Measurements from ENCODE around the gene AIF1.

DNA sequence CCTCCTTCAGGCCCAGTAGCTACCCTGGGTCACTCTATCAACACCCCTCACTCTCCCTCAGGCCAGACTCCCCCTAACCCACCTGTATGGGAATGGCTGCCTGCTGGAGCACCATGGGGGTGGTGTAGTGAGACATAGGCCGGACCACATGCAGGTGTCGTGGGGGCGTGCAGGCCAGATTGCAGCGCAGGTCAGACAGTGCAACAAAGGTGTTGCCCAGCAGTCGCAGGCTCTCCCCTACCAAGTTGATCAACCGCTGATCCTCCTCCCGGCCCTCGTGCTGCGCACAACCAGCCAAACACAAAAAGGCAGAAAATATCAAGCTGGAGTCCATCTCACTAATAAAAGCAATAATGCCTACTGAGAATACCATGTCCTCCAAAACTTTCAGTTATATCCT lies 30.3 kb downstream of the AIF1 start:
- TF ChIP-seq TAF1 (IDR thresholded peaks at IDR 0.05; ENCODE audit: low read depth, low read length) (no peak), POLR2A (IDR thresholded peaks at IDR 0.05; ENCODE audit: low read depth, low read length) (no peak), POLR2AphosphoS5 (IDR thresholded peaks at IDR 0.05; ENCODE audit: low read depth, low read length) (no peak), POU2F2 (IDR thresholded peaks at IDR 0.05; ENCODE audit: low read depth, low read length) (no peak), PAX5 (IDR thresholded peaks at IDR 0.05; ENCODE audit: insufficient read depth, low read length, severe bottlenecking) (no peak), SPI1 (IDR thresholded peaks at IDR 0.05; ENCODE audit: low read depth, low read length) (no peak)
